ENCODE results near the gene GATM.

GATM gene

DNA sequence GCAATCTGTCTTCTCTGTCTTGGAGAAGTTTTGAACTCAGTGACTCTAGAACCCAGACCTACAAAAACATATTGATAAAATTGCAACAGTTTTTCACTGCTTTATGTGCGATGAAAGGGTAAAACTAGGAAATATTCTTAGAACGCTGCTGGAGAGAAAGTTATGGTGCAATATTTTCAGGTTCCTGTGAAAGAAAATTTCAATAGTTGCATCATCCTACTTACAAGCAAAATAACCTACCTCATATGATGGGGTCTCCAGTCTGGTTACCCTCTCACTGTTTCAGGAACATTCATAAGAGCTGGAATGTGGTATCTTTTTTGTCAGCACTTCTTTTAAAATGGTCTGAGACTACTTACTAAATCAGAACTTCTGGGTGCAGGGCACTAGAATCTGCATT lies 27.1 kb downstream of the GATM start:
- H3K4me3 ChIP-seq (ENCODE audit: low read depth, low read length), result no peak overlapping the region
- TF ChIP-seq, protein P1, sequence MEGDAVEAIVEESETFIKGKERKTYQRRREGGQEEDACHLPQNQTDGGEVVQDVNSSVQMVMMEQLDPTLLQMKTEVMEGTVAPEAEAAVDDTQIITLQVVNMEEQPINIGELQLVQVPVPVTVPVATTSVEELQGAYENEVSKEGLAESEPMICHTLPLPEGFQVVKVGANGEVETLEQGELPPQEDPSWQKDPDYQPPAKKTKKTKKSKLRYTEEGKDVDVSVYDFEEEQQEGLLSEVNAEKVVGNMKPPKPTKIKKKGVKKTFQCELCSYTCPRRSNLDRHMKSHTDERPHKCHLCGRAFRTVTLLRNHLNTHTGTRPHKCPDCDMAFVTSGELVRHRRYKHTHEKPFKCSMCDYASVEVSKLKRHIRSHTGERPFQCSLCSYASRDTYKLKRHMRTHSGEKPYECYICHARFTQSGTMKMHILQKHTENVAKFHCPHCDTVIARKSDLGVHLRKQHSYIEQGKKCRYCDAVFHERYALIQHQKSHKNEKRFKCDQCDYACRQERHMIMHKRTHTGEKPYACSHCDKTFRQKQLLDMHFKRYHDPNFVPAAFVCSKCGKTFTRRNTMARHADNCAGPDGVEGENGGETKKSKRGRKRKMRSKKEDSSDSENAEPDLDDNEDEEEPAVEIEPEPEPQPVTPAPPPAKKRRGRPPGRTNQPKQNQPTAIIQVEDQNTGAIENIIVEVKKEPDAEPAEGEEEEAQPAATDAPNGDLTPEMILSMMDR (conservative IDR thresholded peaks at IDR 0.05; ENCODE audit: low read depth, low read length), result no peak
- no peak for DNase-seq (ENCODE audit: low read depth)

DNA sequence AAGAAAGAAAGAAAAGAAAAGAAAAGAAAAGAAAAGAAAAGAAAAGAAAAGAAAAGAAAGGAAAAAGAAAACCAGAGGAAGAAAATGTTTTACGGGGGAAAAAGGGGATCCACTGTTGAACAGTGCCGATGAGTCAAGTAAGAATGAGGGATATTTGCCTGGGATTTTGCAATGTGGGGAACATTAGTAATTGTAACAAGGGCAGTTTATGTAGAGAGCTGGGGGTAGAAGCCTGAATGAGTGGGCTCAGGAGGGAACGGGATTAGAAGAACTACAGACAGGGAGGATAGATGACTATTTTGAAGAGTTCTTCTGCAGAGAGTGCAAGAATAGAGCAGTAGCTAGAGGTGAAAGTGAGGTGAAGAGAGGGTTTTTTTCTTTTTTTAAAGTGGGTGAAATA lies 28.7 kb downstream of the GATM start:
- TF ChIP-seq, protein P1 (conservative IDR thresholded peaks at IDR 0.05; ENCODE audit: low read depth, low read length), result no peak
- no peak overlapping the region for H3K4me3 ChIP-seq (ENCODE audit: low read depth, low read length)
- no peak for DNase-seq (ENCODE audit: low read depth)

DNA sequence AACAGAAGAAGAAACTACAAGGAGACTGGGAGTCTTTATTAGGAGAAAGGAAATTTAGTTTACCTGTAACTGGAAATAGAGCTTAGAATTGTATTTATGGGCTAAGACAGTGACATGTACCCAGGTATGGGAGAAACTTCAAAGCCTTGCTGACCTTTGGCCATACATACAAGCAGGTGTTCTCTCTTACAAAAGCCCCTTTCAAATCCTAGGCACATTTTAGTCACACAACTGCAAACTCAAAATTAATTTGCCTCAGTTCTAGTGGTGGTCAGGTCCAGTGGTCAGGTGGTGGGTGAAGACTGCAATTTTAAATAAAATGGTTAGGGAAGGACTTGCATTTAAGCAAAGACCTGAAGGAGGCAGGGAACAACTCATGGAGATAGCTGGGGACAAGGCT lies 30.4 kb downstream of the GATM start:
- TF ChIP-seq, protein P1 (conservative IDR thresholded peaks at IDR 0.05; ENCODE audit: low read depth, low read length), result no peak
- DNase-seq (ENCODE audit: low read depth), result no peak
- no peak overlapping the region for H3K4me3 ChIP-seq (ENCODE audit: low read depth, low read length)

DNA sequence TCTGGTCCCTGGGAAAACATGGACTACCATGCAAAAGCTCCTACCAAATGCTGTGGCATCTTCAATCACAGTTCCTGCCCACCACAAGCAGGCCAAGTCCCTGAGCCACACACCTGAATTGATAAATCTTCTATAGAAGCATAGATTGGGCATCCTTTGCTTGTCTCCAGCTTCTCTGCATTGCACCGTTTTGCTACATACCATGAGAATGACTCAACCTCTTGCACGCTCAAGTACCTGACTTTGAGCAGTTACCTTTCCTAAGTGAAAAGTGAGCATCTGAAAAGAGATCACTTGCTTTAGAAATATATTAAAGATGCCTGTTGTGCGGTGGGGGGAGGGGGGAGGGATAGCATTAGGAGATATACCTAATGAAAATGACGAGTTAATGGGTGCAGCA lies 31.3 kb downstream of the GATM start:
- no peak for DNase-seq (ENCODE audit: low read depth)
- H3K4me3 ChIP-seq (ENCODE audit: low read depth, low read length), result no peak overlapping the region
- TF ChIP-seq, protein P1 (conservative IDR thresholded peaks at IDR 0.05; ENCODE audit: low read depth, low read length), result no peak

DNA sequence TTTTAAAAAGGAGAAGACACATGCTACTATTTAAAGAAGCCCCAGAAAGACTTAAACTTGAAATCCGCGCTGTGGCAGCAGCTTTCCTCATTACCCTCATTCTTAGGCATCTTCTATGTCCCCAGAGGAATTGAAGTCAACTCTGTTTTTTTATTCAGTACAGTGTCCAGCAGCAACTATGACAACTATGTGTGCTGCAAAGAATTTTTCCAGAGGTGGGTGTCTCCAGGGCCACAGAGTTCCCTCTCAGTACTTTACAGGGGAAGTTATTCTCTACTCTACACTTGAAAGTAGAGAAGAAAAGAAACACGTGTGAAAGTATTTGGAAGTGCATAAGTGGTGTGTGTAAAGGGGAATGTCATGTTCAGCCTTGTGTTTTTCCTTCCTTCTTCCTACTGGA lies 32.0 kb downstream of the GATM start:
- no peak for DNase-seq (ENCODE audit: low read depth)
- H3K4me3 ChIP-seq (ENCODE audit: low read depth, low read length), result no peak overlapping the region
- TF ChIP-seq, protein P1 (conservative IDR thresholded peaks at IDR 0.05; ENCODE audit: low read depth, low read length), result no peak

DNA sequence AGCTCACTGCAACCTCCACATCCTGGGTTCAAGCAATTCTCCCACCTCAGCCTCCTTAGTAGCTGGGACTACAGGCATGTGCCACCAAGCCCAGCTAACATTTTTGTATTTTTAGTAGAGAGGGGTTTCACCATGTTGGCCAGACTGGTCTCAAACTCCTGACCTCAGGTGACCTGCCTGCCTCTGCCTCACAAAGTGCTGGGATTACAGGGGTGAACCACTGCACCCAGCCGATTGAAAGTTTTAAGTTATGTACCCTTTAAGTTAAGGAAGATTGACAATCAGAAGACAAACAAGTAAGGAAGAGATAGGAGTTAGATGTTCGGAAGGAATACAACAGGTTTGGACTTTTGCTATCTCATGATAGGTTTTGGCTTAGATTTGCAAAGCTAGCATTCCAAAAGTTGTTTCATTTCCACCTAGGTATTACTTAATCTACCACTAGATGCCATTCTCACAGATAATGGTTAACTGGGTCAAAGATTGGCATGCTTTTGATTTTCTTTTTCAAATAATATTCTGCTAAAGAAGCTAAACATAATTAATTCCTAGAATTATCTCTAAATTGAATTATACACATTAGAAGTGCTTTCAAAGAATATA lies 35.0 kb downstream of the GATM start:
- no peak overlapping the region for H3K4me3 ChIP-seq (ENCODE audit: low read depth, low read length)
- TF ChIP-seq, protein P1 (conservative IDR thresholded peaks at IDR 0.05; ENCODE audit: low read depth, low read length), result no peak
- DNase-seq (ENCODE audit: low read depth), result no peak

DNA sequence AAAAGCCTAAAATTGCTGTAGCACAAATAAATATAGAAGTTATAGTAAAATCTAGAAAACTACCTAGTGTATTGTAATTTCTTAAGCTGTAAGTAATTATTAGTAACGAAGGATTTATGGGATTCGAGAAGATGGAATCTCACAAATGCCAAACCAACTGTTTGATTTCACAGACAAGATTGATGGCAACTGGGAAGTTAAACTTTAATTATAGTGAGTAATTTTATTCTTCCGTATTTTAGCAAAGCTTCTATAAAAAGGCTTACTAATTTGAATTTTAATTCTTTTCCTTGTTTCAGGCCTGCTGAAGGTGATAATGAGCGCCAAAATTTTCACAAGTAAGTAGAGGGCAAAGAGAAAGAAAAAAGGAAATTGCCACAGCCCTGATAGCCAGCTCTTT lies 36.6 kb downstream of the GATM start:
- H3K4me3 ChIP-seq (ENCODE audit: low read depth, low read length), result no peak overlapping the region
- TF ChIP-seq, protein P1 (conservative IDR thresholded peaks at IDR 0.05; ENCODE audit: low read depth, low read length), result no peak
- no peak for DNase-seq (ENCODE audit: low read depth)

Data from choroid plexus epithelial cell (primary cell).